ENCODE results near the gene SMIM3. TPM values are rescaled to one million over a fixed set of nuclear protein-coding genes. Genes with fewer than 3 reads are reported as not detected.

SMIM3 gene
- total and polyA plus RNA-seq, 2 of the 13 experiments (the other 11 are each of a cell fraction or from before 2014, with no cell fraction given) = 11.6 to 96.7 TPM

DNA sequence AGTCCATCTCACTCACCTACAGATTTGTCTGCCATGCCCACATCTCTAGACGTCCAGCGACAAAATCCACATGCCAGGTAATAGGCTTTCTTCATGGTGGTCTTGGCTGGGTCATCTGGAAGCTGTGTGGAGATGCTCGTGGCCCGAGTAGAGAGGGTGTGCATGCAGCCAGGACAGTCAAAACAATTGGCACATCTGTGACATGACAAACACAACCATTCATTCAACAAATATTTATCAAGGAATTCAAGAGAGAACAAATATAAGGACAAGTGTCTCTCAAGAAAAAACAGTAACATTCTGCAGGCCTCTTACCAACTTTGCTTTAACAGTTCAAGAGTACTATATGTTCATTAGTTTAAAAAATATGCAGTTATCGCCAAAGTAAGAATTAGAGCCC lies 25.1 kb upstream of the SMIM3 start (continued):
- no peak for TF ChIP-seq HNRNPK (IDR thresholded peaks at IDR 0.05; ENCODE audit: low read depth, low read length, poor library complexity, severe bottlenecking)
- no peak for TF ChIP-seq KLF13 (CRISPR knock-in tag; IDR thresholded peaks at IDR 0.05)
- no peak for TF ChIP-seq ZNF24 (IDR thresholded peaks at IDR 0.05)
- no peak for TF ChIP-seq NR2C2 (CRISPR knock-in tag; IDR thresholded peaks at IDR 0.05; ENCODE audit: borderline replicate concordance)
- TF ChIP-seq, protein P1, sequence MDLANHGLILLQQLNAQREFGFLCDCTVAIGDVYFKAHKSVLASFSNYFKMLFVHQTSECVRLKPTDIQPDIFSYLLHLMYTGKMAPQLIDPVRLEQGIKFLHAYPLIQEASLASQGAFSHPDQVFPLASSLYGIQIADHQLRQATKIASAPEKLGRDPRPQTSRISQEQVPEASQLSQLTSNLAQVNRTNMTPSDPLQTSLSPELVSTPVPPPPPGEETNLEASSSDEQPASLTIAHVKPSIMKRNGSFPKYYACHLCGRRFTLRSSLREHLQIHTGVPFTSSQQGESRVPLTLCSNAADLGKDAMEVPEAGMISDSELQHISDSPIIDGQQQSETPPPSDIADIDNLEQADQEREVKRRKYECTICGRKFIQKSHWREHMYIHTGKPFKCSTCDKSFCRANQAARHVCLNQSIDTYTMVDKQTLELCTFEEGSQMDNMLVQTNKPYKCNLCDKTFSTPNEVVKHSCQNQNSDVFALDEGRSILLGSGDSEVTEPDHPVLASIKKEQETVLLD (CRISPR knock-in tag; IDR thresholded peaks at IDR 0.05; ENCODE audit: low read depth) = no peak
- TF ChIP-seq PRPF4 (IDR thresholded peaks at IDR 0.05; ENCODE audit: low read depth, low read length, poor library complexity, severe bottlenecking) = no peak
- no peak for TF ChIP-seq SNAPC4 (CRISPR knock-in tag; IDR thresholded peaks at IDR 0.05)
- no peak for TF ChIP-seq ZC3H4 (CRISPR knock-in tag; IDR thresholded peaks at IDR 0.05; ENCODE audit: borderline replicate concordance)
- TF ChIP-seq NFRKB (IDR thresholded peaks at IDR 0.05) = no peak

All from HepG2 (cell line).